Kidney tubule cell (primary cell): ENCODE measurements around the gene MAB21L3.
A peak's percentile ranks its signal among the peaks of the same experiment; 100 is the strongest.
"Not testable (repeated sequence)": the region's sequence is repeated elsewhere in the genome, so short reads cannot be mapped to it uniquely, and the experiment has no call there.

Source experiments
- DNase-seq: peaks from one replicate; pipeline ENCODE4 v3.0.0-alpha.2; 2018; ENCODE audit warnings: low spot score

Gene MAB21L3

DNA sequence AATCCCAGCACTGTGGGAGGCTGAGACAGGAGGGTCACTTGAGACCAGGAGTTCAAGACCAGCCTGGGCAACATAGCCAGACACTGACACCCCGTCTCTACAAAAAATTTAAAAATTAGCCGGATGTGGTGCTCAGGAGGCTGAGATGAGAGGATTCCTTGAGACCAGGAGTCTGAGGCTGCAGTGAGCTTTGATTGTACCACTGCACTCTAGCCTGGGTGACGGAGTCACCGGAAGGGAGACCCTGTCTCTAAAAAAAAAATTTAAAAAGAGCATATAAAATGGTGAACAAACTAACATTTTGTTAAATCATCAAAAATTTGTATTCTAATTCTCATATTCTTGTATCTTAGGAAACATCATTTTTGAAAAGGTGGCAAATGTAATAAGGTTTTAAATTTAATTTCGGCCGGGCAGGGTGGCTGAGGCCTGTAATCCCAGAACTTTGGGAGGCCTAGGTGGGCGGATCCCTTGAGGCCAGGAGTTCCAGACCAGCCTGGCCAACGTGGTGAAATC, 27.1 kb downstream of the MAB21L3 start:
- no peak for DNase-seq

DNA sequence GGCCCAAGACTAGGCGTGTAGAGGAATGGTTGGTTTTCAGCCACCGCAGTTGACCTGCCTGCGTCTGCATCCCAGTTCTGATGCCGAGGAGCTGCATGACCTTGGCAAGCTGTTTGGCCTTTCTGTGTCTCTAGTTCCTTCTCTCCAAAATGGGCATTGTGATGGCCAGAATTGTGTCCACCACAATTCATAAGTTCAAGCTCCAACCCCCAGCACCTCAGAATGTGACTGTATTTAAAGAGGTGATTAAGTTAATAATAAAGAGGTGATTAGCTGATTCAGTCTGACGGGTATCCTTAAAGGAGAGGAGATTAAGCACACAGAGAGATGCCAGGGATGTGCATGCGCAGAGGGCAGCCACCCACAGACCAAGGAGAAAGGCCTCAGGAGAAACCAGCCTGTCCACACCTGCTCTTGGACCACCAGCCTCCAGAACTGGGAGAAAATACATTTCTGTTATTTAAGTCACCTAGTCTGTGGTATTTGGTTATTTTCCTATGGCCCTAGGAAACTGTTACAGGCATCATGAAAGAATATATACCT, 28.5 kb downstream of the MAB21L3 start:
- DNase-seq = no peak

DNA sequence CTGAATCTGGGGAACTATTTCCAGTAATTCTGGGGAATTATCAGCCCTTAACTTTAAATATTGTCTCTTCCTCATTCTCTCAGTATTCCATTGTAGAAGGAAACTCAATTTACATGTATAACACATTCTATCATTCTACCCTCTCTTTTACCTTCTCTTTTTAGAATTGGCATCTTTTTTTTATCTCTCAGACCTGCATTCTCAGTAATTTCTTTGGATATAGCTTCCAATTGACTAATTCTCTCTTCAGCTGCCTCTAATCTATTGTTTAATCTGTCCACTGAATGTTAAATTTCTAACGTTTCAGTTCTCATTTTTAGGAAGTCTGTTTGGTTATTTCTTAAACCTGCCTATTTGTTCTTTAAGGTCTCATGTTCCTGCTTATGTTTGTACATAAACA, 33.0 kb downstream of the MAB21L3 start:
- no peak for DNase-seq

DNA sequence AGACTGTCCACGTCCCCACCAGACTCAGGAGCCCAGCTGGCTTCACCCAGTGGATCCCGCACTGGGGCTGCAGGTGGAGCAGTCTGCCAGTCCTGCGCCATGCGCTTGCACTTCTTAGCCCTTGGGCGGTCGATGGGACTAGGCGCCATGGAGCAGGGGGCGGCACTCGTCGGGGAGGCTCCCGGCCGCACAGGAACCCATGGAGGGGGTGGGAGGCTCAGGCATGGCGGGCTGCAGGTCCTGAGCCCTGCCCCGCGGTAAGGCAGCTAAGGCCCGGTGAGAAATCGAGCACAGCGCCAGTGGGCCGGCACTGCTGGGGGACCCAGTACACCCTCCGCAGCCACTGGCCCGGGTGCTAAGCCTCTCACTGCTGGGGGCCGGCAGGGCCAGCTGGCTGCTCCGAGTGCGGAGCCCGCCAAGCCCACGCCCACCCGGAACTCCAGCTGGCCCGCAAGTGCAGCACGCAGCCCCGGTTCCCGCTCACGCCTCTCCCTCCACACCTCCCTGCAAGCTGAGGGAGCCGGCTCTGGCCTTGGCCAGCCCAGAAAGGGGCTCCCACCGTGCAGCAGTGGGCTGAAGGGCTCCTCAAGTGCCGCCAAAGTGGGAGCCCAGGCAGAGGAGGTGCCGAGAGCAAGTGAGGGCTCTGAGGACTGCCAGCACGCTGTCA, 35.4 kb downstream of the MAB21L3 start:
- not testable (repeated sequence) for DNase-seq

DNA sequence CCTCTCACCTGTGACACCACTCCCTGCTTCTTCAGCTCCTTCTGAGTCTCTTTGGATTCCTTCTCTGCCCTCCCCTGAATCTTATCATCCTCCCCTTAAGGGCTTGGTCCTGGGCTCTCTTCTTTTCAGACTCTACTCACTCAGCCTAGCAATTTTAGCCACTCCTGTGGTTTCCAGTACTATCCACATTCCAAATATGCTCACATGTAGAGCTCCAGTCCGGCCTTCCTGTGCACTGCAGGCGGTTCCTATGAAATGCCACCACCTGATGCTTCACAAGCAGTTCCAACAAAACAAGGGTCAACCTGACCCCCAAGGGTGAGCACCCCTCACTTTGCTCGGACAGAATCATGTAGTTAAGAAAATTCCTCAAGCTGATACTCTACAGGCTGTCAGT, 35.9 kb downstream of the MAB21L3 start:
- no peak for DNase-seq

DNA sequence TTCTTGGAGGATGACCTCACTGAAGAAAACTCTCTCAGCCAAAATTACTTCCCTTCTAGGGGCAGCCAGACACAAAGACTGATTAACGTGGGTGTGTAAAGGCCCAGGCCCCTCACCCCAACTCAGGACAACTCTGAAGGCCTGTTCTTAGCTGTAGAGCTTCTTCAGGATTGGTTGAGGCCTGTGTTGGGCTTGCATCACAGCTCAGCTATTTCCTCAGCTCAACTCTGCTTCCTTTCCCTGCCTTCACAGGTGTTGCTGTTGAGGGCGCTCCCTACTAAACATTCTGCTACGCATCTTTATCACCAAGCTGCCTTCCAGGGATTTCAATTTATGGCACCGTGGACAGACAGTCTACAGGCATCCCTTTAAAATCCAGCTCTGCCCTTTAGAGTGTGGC, 36.8 kb downstream of the MAB21L3 start:
- DNase-seq = peak; percentile 73

DNA sequence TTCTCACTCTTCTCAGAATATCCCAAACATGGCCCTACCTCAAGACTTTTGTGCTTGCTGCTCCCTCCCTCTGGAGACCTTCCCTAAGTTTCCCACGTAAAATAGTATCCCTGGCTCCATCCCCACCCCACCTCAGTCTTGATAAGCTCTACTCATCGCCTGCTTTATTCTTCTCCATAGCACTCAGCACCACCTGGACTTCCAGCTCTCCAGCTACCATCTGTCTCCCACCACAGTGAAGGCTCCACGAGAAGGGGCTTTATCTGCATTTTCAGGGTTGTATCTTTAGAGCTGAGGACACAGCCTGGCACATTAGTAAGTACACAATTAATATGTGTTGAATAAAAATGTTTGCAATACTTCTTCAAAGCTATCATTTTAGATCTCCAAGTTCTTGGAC, 37.8 kb downstream of the MAB21L3 start:
- no peak for DNase-seq

DNA sequence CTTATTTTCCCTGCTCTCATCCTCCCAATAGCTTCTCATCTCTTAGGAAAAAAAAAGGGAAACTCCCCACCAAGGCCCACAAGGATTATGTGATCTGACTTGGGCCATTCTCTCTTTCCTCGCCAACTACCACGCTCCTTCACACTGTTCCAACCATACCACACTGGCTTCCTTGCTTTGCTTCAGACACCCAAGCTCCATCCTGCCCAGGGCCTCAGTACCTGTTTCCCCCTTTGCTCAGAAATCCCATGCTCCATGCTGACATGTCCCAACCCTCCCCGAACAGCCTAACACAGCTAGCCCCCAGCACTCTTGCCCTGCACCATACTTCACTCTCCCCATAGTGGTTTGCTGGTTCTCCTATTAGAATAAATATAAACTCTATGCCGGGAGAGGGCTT, 39.2 kb downstream of the MAB21L3 start:
- no peak for DNase-seq

DNA sequence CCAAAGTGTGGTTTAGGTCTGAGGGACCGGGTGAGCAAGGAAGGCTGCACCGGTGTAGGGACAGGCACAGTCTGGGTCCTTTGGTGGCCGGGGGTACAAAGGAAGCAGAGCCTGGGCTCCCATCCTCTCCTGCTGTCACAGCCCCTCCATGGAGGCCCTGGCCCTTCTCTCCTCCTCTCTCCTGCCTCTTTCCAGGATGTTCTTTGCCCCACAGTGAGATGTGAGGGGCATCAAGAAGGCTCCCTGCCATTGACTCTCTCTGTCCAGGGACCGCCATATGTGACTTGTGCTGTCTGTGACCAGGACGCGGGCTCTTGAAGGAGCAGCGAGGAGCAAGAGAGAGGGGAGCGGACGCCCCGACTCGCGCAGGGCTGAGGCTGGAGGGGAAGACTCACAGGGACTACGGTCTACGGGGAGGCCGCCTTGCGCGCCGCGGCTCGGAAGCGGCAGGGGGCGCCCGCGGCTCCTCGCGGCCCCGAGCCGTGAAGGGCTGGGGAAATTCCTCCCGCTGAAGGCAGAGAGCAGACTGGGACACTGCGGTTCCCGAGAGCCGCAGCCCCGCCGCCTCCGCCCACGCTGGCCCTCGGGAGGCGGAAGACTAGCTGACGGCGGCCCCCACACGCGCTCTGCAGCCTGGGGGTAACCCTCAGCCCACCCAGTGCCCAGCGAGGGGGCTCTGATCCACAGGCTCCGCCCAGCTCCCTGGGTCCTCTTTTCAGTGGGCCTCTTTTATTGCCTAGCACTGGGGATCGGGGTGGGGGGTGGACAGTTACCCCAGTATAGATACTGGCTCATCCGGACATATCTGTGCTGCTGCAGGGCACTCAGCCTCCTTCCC, 40.8 kb downstream of the MAB21L3 start:
- peak; percentile 82 for DNase-seq

DNA sequence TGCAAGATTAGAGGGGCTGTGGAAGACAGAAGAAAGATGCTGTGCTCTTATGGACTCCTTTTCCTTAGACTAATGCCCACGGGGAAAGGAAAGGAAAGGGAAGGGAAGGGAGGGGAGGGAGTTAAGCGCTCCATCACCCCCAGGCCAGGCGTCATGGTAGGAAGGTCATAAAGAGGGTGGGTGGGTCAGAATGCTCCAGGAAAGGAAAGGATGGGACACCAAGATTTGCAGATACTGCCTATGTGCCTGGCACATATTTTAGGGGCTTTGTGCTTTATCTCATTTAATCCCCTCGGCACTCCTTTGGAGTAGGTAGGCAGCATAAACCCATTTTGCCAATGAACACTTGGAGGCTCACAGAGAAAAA, 41.4 kb downstream of the MAB21L3 start:
- no peak for DNase-seq

DNA sequence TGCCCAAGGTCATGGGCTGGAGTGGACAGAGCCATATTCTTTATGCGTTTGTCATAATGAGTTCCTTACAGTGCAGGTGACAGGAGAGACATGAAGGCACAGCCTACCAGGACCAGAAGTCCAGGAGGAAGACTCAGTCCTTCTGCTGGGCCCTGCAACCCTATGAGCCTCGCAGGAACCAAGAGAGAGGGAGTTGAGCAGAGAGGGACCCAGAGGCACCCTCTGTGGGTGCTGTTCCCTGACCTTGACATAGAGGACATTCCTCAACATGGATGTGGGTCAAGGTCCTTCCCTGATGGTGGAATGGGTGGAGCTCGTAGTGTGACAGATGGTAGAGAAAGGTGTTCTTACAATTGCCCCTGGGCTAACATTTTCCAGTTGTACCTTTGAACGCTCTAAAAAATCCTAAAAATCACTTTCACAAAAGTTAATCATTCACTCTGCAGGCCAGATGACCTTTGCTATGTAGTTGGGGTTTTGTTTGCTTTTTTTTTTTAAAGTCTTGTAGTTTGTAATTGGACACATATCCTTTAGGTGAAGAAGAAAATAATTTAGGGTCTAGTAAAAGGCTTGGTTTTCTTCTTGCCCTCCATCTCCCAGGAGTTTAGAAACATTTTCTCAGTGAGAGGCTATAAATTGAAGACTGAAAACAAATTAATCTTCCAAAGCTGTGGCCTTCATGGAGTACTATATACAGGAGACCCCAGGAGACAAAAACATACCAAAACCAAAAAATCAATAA, 41.9 kb downstream of the MAB21L3 start:
- no peak for DNase-seq

DNA sequence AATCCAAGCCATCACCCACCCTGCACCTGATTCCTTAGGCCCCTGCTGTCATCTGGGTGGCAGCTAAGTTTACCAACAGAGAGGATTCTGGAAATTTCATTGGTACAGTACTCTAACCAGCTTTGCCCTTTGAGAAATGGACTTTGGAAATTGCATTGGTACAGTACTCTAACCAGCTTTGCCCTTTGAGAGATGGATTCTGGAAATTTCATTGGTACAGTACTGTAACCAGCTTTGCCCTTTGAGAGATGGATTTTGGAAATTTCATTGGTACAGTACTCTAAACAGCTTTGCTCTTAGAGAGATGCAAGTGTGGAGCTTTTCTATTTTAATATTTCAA, 42.5 kb downstream of the MAB21L3 start:
- no peak for DNase-seq

DNA sequence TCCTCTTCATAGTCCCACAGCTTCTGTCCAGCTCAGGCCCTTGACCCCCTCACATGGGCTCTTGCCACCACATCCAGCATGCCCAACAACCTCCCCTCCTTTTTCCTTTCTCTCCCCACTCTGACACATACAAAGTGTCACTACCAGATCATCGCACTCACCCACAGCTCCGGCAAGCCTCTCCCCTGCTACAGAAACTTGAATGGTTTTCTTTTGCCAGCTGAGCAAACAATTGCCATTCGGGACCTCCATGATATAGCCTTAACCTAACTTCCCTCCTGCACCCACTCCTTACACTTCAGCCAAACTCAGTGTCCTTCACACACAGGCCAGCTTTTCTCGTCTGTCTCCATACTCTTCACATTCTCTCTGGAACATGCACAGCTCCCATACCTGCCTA, 43.3 kb downstream of the MAB21L3 start:
- DNase-seq = no peak

DNA sequence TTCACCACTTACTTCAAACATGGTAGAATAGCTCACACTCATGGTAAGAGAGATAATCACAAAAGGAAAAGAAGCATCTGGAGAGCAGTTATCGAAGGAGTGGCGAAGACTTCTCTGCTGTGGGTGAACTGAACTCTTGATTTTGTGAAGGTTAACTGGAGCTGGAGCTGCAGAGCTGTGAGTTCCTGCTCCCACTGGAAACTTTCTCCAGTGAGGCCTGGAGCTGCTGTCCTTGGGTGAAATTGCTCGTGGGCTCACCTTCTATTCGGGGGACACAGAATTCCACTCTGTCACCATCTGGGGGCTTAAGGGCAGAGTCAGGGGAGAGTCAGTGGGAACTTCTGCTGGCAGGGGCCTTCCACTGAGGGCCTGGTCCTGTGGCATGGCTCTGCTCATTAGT, 45.9 kb downstream of the MAB21L3 start:
- DNase-seq = no peak

DNA sequence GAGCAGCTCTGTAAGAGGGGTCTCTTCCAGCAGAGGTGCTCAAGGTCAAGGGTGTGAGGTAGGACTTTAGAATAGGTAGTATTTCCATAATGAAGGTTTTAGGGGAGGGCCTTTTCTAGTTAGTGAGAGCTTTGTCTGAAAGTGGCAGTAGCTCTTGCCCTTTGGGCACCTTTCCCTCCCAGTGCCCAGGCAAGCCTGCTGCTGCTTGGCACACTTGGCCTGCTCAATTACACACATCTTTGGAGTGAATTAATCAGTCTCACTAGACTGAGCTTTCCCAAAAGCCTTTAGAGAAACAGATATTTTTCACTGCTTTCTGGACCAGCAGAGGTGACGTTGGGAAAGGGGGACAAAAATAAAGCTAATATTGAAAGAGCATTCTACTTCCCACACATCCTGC, 48.0 kb downstream of the MAB21L3 start:
- no peak for DNase-seq

DNA sequence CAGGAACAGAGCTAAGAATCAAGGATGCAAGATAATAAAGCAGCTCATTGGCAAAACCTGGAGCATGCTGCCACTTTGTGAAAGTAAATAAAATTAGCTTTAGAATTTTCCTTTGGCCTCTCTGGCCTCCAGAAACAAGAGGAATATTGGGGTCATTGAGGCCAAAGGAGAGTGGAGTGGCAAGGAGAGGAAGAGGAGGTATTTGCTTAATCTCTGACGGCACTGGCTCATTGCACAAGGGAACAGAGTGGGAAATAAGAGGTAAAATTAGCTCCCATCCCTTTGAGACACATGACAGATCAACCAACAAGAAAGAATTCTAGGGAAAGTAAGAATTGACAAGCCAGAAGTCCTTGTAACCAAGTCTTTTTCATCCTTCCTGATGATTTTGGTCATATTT, 48.4 kb downstream of the MAB21L3 start:
- DNase-seq = no peak

DNA sequence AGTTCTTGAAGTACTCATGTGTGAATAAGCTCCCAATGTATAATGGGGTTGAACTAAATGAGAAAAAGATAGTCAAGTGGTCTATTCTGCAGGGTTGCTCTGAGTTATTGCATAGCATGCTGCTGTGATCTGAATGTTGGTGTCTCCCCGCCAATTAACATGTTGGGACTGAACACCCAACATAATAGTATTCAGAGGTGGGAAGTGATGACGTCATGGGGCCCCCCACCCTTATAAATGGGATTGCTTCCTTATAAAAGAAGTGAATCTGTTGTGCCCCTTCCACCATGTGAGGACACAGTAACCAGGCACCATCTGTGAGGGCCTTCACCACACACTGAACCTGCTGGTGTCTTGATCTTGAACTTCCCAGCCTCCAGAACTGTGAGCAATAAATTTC, 50.2 kb downstream of the MAB21L3 start:
- no peak for DNase-seq

DNA sequence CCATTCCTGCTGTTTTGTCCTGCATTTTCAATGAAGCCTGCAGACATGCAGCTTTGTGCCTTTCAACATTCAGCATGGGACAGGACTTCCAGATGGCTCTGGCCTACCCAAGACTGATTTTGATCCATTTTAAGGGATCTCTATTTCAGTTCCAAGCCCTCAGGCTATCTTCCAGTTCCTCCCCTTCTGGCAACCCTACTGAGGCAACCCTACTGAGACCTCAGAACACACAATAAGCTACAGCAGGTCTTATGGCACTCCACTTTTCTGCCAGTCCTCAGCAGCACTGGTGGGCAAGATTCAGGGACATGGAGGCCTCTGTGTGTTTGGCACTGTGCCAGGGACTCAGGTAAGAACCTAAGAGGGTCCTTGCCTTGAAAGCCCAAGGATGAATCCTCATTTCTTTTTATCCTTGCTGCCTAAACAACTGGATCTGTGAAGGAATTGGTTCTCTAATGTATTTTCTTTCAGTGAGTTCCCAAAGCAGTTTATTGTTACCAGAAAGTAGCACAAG, 50.7 kb downstream of the MAB21L3 start:
- no peak for DNase-seq

DNA sequence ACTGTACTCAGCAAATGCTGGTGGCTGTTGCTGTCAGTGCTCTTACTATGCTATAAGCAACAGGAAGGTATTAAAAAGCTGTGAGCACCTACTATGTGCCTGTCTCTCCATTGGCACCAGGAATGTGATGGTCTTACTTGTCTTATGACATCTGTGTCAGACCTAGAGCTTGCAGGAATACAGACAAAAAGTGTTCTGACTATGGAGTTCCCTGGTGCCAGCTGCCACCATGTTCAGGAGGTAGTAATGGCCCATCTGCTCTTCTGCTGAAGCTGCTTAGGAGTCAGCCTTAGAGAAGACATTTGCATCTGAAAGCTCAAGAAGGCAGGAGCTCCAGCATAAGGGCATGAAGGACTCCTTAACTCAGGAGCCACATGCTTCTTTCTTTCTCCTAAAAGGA, 52.3 kb downstream of the MAB21L3 start:
- no peak for DNase-seq

DNA sequence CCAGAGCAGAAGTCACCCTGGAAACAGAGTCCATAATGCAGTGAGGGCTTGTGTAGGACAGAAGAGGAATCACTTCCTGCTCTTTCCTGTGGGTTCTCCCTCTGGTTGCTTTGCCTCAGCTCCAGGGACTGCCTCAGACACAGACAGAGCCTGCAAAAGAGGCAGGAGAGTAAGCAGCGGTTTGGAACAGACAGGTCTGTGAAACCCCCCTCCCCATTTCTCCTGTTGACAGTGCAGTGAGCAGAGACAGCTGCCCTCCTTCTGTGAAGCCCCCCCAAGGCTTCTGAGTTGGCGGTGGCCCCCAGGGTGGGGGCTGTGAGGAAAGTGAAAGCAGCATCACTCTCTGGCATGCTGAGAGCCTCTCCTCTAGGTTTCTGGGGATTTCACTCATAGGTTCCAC, 53.0 kb downstream of the MAB21L3 start:
- no peak for DNase-seq

DNA sequence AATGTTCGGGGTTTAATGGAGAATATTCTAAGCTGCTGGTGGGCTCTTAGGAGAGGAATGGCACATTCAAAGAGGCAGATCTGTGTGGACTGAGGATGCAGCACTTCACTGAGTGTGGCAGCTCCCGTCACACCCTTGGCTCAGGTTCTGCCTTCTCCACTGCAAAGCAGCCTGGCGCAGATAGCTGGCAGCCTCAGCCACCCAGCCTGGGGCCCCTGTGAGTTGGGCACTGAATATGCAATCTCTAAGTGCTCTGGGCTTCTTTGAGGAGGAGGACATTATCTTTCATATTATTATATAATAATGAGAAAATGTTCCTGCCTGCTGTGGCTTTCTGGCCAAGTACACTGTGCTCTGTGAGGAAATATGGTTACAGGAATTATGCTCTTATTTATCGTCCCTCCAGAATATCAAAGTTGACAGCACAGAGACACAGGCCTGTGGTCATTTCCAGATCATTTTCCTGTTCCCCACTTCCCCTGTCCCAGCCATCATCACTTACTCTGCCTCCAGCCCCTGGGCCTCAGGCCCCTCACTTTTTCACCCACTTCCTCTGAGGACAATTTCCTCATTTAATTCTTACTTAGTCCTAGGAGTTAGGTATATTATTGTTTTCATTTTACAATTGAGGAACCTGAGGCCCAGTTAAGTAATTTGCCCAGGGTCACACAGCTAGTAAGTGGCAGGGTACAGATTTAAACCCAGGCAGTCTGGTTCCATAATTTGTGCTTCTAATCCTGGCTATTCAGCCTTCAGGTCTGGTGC, 53.6 kb downstream of the MAB21L3 start:
- no peak for DNase-seq

DNA sequence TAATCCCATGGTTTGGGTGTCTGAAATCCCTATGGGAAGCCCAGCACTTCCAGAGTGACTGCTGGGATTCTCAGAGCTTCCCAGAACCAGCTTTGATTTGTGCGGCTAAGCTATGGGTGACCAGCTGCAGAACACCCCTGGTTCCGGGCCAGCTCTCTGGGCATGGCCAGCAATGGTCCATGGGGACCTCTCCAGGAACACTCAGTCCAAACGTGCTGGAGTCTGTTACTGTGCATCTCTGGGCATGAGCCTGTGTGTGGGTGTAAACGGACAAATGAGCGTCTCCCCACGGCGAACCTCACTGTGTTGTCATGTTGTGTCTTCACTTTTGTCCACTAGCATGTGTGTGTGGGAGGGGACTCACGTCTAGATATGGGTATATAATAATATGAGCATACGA, 54.4 kb downstream of the MAB21L3 start:
- DNase-seq = no peak
